GM21786 (cell line): ENCODE data around the gene RPS6KB2.
"Not testable (repeated sequence)": the region's sequence is repeated elsewhere in the genome, so short reads cannot be mapped to it uniquely, and the experiment has no call there.

Source experiments
- ATAC-seq: cut with Tn5 transposase; IDR thresholded peaks from one replicate; pipeline ENCODE4 v1.9.1; 2021; ENCODE audit not compliant: unreplicated experiment

Gene RPS6KB2

DNA sequence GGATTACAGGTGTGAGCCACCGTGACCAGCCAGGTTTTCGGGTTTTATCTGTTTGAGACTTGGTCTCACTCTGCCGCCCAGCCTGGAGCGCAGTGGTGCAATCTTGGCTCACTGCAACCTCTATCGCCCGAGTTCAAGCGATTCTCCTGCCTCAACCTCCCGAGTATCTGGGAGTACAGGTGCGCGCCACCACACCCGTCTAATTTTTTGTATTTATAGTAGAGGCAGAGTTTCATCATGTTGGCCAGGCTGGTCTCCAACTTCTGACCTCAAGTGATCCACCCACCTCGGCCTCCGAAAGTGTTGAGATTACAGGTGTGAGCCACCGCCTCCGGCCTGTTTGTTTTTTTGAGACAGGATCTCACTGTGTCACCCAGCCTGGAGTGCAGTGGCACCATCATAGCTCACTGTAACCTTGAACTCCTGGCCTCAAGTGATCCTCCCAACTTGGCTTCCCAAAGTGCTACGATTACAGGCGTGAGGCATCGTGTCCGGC is 882 bp upstream of the RPS6KB2 start:
- ATAC-seq: not testable (repeated sequence)

DNA sequence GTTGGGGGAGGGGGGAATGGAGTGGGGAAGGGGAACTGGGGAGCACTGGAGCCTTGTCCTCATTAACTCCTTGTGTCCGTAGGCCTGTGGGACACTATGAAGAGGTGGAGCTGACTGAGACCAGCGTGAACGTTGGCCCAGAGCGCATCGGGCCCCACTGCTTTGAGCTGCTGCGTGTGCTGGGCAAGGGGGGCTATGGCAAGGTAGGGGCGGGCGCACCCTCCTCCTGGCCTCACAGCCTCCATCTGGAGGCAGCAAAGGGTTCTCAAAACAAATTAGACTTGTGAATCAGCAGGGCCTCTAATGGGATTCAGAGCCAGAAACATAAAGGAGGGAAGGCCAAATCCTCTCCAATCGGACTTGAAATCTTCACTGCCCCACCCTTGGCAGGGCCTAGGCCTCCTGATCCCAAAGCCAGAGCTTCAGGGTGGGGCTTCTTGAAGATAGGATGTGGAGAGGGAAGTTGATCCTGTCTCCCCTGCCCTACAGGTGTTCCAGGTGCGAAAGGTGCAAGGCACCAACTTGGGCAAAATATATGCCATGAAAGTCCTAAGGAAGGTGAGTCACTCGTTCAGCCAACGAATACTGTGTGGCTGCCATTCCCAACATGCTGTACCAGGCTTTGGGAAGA is 859 bp downstream of the RPS6KB2 start:
- ATAC-seq: no peak

DNA sequence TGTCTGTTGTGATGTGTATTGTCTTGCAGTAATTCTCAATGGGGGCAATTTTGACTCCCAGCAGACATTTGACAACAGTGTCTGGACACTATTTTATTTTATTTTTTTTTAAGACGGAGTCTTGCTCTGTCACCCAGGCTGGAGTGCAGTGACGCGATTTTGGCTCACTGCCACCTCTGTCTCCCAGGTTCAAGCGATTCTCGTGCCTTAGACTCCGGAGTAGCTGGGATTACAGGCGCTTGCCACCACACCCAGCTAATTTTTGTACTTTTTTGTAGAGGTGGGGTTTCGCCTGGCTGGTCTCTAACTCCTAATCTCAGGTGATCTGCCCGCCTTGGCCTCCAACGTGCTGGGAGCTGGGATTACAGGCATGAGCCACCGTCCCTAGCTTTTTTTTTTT is 1.4 kb downstream of the RPS6KB2 start:
- ATAC-seq: no peak

- no peak for ATAC-seq
Measured at GRCh38 chr11:67431346-67432249, 3.3 kb downstream of the RPS6KB2 start.

DNA sequence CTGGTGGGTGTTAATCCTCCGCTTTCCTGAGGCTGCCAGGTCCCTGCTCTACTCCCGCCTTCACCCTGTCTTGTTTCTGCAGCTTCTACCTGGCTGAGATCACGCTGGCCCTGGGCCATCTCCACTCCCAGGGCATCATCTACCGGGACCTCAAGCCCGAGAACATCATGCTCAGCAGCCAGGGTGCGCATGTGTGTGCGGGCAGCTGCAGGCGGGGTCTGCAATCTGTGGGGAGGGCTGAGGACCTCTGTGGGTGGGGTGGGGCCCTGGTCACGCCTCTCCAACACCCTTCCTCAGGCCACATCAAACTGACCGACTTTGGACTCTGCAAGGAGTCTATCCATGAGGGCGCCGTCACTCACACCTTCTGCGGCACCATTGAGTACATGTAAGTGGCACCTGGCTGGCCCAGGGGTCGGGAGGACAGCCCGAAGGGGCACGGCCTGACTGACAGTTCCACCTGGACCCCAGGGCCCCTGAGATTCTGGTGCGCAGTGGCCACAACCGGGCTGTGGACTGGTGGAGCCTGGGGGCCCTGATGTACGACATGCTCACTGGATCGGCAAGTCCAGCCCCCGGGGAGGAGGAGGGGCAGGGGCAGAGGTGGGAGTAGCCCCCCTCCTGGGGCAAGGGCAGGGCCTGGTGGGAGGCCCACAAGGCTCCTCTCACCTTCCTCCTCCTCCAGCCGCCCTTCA is 4.5 kb downstream of the RPS6KB2 start:
- ATAC-seq: no peak

GRCh38 chr11:67433536-67434394 is 5.5 kb downstream of the RPS6KB2 start:
- no peak for ATAC-seq

- ATAC-seq: no peak
Measured at GRCh38 chr11:67434395-67434881, 6.1 kb downstream of the RPS6KB2 start.

GRCh38 chr11:67435031-67435726 is 6.9 kb downstream of the RPS6KB2 start:
- ATAC-seq: no peak

DNA sequence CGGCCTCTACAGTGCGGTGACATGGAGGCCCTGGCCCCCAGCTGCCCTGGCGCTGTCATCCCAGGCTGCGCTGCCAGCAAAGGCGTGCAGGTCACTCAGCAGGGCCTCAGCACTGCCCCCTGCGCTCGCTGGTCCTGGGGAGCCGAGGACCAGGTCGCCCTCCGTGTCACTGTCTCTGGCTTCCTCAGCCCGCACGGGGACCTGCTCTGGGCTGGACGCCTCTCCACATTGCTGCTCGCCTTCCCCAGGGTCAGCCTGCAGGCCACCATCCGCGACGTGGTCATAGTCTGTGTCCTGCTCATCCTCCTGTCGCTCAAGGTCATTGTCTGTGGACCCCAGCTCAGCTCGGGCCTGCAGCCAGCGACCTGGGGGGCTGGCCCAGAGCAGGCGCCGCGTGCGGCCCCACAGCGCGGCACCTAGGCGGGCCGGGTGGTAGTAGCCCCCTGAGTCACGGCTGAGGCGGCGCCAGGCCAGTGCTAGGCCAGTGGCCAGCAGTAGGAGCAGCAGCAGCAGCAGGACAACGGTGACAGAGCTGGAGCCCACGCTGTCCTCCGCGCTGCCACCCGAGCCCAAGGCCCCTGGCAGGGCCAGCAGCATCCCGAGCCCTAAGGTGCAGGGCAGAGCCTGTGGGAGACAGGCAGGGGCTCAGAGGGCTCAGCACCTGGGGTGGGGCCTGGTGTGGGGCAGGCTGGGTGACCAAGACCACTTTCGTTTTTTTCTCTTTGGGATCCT is 7.6 kb downstream of the RPS6KB2 start:
- ATAC-seq: no peak

GRCh38 chr11:67436459-67437081 is 8.3 kb downstream of the RPS6KB2 start:
- ATAC-seq: peak; percentile 38

- no peak for ATAC-seq
Measured at GRCh38 chr11:67437082-67437808, 9.0 kb downstream of the RPS6KB2 start, which contains the start of gene PTPRCAP. Gene PTPRCAP, minus strand, starts transcription at chr11:67437682. Its CDS starts 63 bp downstream, at chr11:67437619.

DNA sequence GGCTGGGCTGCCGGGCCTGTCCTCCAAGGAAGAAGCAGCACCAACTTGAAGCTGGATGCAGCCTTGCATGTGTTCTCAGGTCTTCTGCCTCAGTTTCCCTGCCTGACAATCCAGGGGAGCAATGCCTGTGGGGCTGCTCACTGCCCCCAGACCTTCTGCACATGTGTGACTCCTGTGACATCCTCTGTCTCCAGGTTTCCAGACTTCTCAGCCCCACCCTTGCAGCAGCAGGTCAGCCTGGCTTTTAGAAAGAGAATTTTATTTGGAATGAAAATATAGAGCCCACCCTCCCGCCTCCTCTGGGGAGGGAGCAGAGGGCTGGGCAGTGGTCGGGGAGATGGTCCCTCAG is 9.5 kb downstream of the RPS6KB2 start:
- ATAC-seq: no peak

- ATAC-seq: no peak
Measured at GRCh38 chr11:67438158-67438902, 10.0 kb downstream of the RPS6KB2 start.

DNA sequence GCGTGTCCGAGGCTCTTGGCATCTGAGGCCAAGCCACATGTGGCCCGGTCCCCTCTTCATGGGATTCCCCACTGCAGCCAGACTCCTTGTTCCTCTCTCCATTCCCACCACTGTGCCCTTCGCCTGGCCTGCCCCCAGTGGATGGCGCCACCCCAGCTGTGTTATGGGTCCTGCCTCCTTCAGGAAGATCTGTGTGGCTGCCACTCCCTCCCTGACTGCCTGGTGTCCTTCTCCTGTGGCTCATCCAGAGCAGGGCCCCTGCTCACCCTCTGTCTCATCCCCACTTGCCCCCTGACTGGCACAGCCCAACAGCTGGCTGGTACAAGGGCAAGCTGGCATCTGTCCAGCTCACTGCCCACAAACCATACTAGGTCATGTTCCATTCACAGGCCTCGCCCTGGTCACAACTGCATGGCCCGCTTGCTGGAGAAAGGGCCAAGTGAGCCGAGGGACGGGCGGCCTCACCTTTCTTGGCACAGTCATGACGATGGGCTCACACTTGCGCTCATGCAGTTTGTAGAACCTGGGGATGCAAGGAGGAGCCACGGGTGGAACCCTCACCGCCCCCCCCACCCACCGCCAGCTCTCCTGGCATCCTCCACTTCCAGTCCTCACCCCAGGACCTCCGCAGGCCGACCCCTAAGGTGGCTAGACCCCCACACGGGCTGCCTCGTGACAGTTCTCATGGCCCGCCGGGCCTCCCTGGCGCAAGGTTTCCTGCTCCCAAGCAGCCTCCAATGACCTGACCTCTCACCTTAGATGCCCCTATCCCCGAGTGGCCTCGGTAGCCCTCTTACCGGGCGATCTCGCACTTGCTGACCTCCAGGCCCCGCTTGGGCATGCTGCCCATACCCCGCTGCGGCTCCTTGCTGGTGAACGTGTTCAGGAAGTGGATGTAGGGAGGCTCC is 11.3 kb downstream of the RPS6KB2 start:
- no peak for ATAC-seq

DNA sequence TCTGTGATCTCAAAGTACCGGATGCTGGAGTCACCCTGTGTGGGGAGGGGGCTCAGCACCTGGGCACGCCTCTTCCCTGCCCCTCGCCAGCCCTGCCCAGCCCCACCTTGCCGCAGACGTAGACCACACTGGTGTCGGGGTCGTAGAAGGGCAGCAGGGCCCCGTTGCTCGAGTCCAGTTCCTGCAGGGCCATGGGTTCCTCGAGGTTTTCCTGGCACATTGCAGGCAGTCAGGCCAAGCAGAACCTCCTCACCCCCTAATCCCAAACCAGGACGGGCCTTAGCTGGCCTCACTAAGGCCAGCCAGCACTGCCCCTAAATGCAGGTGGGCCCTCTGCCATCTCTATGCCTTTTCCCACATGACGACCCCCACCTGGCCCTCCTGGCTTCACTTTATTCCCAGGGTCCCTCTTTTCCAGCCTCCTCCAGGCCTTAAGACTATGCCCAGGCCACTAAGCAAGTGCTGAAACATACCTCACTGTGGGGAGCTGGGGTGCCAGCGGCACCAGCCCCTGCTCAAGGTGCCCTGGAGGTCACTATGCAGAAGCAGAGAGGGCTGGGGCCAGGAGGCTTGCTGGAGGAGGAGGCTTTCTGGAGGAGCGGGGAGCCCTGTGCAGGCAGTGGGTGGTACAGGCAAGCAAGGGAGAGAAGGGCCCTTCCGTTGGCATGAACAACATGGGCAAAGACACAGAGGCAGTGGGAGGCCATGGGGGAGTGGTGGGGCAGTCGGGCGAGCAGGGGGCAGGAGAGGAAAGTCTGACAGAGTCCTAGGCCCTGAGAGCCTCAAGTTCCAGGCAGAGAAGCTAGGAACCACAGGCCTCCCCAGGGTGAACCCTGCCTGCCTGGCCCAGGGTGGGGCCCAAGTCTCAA is 12.2 kb downstream of the RPS6KB2 start:
- no peak for ATAC-seq
